Stomach (tissue), 4 donors: ENCODE data around the gene C4orf17.

ENCODE experiments used
- CTCF ChIP-seq, 7 experiments: fragments of 450-650 bp in 4 of 7; fragments of 200-600 bp in 3 of 7; sonication (generic) in 3 of 7; IDR thresholded peaks; one replicate each; pipeline ENCODE4 v1.5.1; 2016 to 2019; ENCODE audit warnings: antibody characterized with exemption in 7 of 7, control low read depth in 2 of 7, mild to moderate bottlenecking in 1 of 7
- EP300 ChIP-seq: sonication (generic); formaldehyde crosslinking; IDR thresholded peaks from one replicate; pipeline ENCODE4 v1.6.1; 2017; ENCODE audit warnings: antibody characterized with exemption
- POLR2A ChIP-seq, 4 donors: fragments of 450-650 bp; IDR thresholded peaks; one replicate each; pipeline ENCODE4 v1.6.1; 2016; ENCODE audit warnings: antibody characterized with exemption in 4 of 4, control low read depth in 2 of 4, mild to moderate bottlenecking in 1 of 4, moderate library complexity in 1 of 4
- POLR2AphosphoS5 ChIP-seq, 3 donors: sonication (generic); formaldehyde crosslinking; IDR thresholded peaks; one replicate each; pipeline ENCODE4 v1.6.1; 2016; ENCODE audit warnings: antibody characterized with exemption in 3 of 3

DNA sequence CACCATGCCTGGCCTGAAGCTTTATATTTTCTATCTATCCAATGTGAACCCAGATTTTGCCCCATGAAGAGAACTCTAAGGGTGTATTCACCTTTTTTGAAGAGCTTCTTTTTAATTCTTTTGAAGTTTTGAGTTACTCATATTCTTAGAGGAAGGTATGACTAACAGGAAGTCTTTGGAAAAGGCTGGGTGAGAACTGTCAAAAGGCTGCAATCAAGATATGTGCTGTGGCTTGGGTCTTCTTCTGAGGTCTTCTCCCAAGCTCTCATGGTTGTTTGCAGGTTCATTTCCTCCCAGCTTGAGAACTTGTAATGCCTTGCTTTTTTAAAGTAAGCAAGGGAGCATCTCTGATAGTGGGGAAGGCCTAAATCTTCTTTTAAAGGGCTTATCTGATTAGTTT is 3.1 kb upstream of the C4orf17 start:
- TF ChIP-seq CTCF (IDR thresholded peaks at IDR 0.05) (no peak), POLR2A (IDR thresholded peaks at IDR 0.05) (no peak), POLR2AphosphoS5 (IDR thresholded peaks at IDR 0.05) (no peak), EP300 (no peak)
